Adipocyte (in vitro differentiated cells): Measurements from ENCODE around the gene PPP1R2B.
"Not testable (repeated sequence)": the region's sequence is repeated elsewhere in the genome, so short reads cannot be mapped to it uniquely, and the experiment has no call there.

Experiments
- DNase-seq: peaks from one replicate; pipeline ENCODE4 v3.0.0-alpha.2; 2015; ENCODE audit warnings: low read depth
- H3K27me3 ChIP-seq: replicated peaks from 2 replicates; pipeline ENCODE4 v1.7.0; 2013; ENCODE audit warnings: mild to moderate bottlenecking, low read length, moderate library complexity; ENCODE audit not compliant: control insufficient read depth, insufficient read depth
- H3K36me3 ChIP-seq: 2 replicates; pipeline ENCODE4 v1.7.0; 2013; ENCODE audit warnings: low read length, mild to moderate bottlenecking, moderate library complexity; ENCODE audit not compliant: control insufficient read depth, insufficient read depth, severe bottlenecking
- H3K4me1 ChIP-seq: 2 replicates; pipeline ENCODE4 v1.7.0; 2013; ENCODE audit warnings: mild to moderate bottlenecking, low read length, moderate library complexity; ENCODE audit not compliant: control insufficient read depth, insufficient read depth
- H3K4me3 ChIP-seq: 2 replicates; pipeline ENCODE4 v1.7.0; 2013; ENCODE audit warnings: mild to moderate bottlenecking, low read length, moderate library complexity
- H3K9ac ChIP-seq: 2 replicates; pipeline ENCODE4 v1.7.0; 2013; ENCODE audit warnings: mild to moderate bottlenecking, low read length, moderate library complexity
- H3K9me3 ChIP-seq: 2 replicates; pipeline ENCODE4 v1.7.0; 2013; ENCODE audit warnings: mild to moderate bottlenecking, low read length, moderate library complexity; ENCODE audit not compliant: control insufficient read depth

Gene PPP1R2B

GRCh38 chr5:156826150-156826549, 23.9 kb upstream of the PPP1R2B start:
- H3K4me1 ChIP-seq: no peaks in the 10 kb centered on the region
- DNase-seq: no peak
- H3K27me3 ChIP-seq: no peaks in the 10 kb centered on the region
- no peak overlapping the region for H3K4me3 ChIP-seq
- H3K9ac ChIP-seq: no peak overlapping the region
- no peaks in the 10 kb centered on the region for H3K9me3 ChIP-seq
- H3K36me3 ChIP-seq: no peaks in the 10 kb centered on the region

GRCh38 chr5:156834916-156835315, 15.2 kb upstream of the PPP1R2B start:
- H3K27me3 ChIP-seq: no peaks in the 10 kb centered on the region
- no peak for DNase-seq
- H3K4me1 ChIP-seq: peaks cover 11% of the 10 kb centered on the region

GRCh38 chr5:156835905-156836304, 14.2 kb upstream of the PPP1R2B start:
- Histone ChIP-seq H3K4me1 (peaks cover 11% of the 10 kb centered on the region), H3K4me3 (no peak overlapping the region), H3K9ac (no peak overlapping the region), H3K9me3 (no peaks in the 10 kb centered on the region), H3K27me3 (no peaks in the 10 kb centered on the region), H3K36me3 (no peaks in the 10 kb centered on the region)
- DNase-seq: peak; percentile 3

More at GRCh38 chr5:156834916-156835315, 15.2 kb upstream of the PPP1R2B start:
- Histone ChIP-seq H3K9me3 (no peaks in the 10 kb centered on the region), H3K36me3 (no peaks in the 10 kb centered on the region), H3K4me3 (no peak overlapping the region), H3K9ac (no peak overlapping the region)

GRCh38 chr5:156836846-156837245, 13.2 kb upstream of the PPP1R2B start:
- DNase-seq: no peak
- peaks cover 11% of the 10 kb centered on the region for H3K4me1 ChIP-seq
- H3K9ac ChIP-seq: no peak overlapping the region
- no peaks in the 10 kb centered on the region for H3K36me3 ChIP-seq
- no peaks in the 10 kb centered on the region for H3K27me3 ChIP-seq
- no peaks in the 10 kb centered on the region for H3K9me3 ChIP-seq
- no peak overlapping the region for H3K4me3 ChIP-seq

- Histone ChIP-seq H3K4me3 (no peak overlapping the region), H3K27me3 (no peaks in the 10 kb centered on the region), H3K4me1 (peaks cover 11% of the 10 kb centered on the region), H3K9ac (no peak overlapping the region), H3K36me3 (no peaks in the 10 kb centered on the region), H3K9me3 (no peaks in the 10 kb centered on the region)
- no peak for DNase-seq
Observed at GRCh38 chr5:156838961-156839360, 11.1 kb upstream of the PPP1R2B start.

GRCh38 chr5:156841737-156842136, 8.4 kb upstream of the PPP1R2B start:
- Histone ChIP-seq H3K36me3 (no peaks in the 10 kb centered on the region), H3K9me3 (peaks cover 2% of the 10 kb centered on the region), H3K27me3 (no peaks in the 10 kb centered on the region), H3K4me3 (no peak overlapping the region), H3K4me1 (peaks cover 7% of the 10 kb centered on the region), H3K9ac (no peak overlapping the region)
- DNase-seq: no peak

GRCh38 chr5:156846914-156847313, 3.2 kb upstream of the PPP1R2B start:
- H3K9ac ChIP-seq: no peak overlapping the region
- peaks cover 4% of the 10 kb centered on the region for H3K27me3 ChIP-seq
- no peak for DNase-seq
- H3K36me3 ChIP-seq: no peaks in the 10 kb centered on the region
- no peaks in the 10 kb centered on the region for H3K4me1 ChIP-seq
- peaks cover 7% of the 10 kb centered on the region for H3K9me3 ChIP-seq
- H3K4me3 ChIP-seq: no peak overlapping the region

GRCh38 chr5:156848447-156848846, 1.6 kb upstream of the PPP1R2B start:
- H3K27me3 ChIP-seq, H3K9me3 ChIP-seq, H3K36me3 ChIP-seq, H3K4me3 ChIP-seq, H3K9ac ChIP-seq, DNase-seq, H3K4me1 ChIP-seq: not testable (repeated sequence)

GRCh38 chr5:156851880-156852279, 1.8 kb downstream of the PPP1R2B start:
- H3K9ac ChIP-seq: no peak overlapping the region
- no peak overlapping the region for H3K4me3 ChIP-seq
- no peaks in the 10 kb centered on the region for H3K36me3 ChIP-seq
- peaks cover 4% of the 10 kb centered on the region for H3K27me3 ChIP-seq
- no peaks in the 10 kb centered on the region for H3K4me1 ChIP-seq
- H3K9me3 ChIP-seq: peaks cover 33% of the 10 kb centered on the region
- DNase-seq: no peak

GRCh38 chr5:156853055-156853454, 3.0 kb downstream of the PPP1R2B start:
- H3K36me3 ChIP-seq, H3K4me1 ChIP-seq, H3K9ac ChIP-seq, DNase-seq, H3K27me3 ChIP-seq, H3K4me3 ChIP-seq: not testable (repeated sequence)
- peaks cover 33% of the 10 kb centered on the region for H3K9me3 ChIP-seq

GRCh38 chr5:156865427-156865826, 15.3 kb downstream of the PPP1R2B start:
- no peaks in the 10 kb centered on the region for H3K4me1 ChIP-seq
- H3K9ac ChIP-seq: no peak overlapping the region
- no peaks in the 10 kb centered on the region for H3K27me3 ChIP-seq
- no peaks in the 10 kb centered on the region for H3K36me3 ChIP-seq
- no peak for DNase-seq
- no peak overlapping the region for H3K4me3 ChIP-seq
- H3K9me3 ChIP-seq: peaks cover 2% of the 10 kb centered on the region

GRCh38 chr5:156870498-156870839, 20.4 kb downstream of the PPP1R2B start:
- Histone ChIP-seq H3K9me3 (peaks cover 12% of the 10 kb centered on the region), H3K4me1 (no peaks in the 10 kb centered on the region), H3K9ac (no peak overlapping the region), H3K27me3 (no peaks in the 10 kb centered on the region), H3K36me3 (no peaks in the 10 kb centered on the region), H3K4me3 (no peak overlapping the region)
- DNase-seq: no peak
